HG02610 (cell line): ENCODE measurements around the gene CASKIN1.

ENCODE experiments used
- ATAC-seq: cut with Tn5 transposase; IDR thresholded peaks from one replicate; pipeline ENCODE4 v1.9.1; 2021; ENCODE audit warnings: mild to moderate bottlenecking, moderate library complexity; ENCODE audit not compliant: unreplicated experiment

The CASKIN1 gene

DNA sequence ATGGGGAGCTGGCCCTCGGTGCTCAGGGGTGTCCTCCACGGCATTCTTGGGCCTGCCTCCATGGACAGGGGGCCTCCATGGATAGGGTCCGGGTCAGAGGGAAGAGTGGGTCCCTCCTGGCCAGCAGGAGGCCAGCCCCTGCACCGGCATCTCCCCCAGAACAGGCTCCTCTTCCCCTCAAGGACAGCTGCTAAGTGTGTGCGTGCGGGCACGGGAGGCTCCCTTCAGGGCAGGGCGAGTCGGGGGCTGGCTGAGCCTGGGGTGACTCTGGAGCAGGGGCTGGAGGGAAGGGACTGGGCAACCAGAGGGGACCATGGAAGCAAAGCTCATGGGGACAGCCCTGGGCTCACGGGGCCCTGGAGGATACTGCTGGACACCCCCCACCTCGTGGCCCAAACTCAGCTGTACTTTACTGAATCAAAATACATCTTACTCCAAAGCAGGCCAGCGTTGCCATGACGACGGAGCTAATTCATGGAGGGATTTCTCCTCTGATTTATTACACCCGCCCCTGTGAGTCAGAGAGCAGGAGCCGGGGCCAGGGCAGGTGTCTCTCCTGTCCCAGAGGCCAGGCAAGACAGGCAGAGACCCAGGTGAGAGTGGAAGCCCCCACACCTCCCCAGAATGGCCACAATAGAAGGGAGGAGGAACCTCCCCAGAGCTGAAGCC lies 2.1 kb downstream of the CASKIN1 start:
- no peak for ATAC-seq

GRCh38 chr16:2191446-2191706 lies 5.0 kb downstream of the CASKIN1 start:
- no peak for ATAC-seq

DNA sequence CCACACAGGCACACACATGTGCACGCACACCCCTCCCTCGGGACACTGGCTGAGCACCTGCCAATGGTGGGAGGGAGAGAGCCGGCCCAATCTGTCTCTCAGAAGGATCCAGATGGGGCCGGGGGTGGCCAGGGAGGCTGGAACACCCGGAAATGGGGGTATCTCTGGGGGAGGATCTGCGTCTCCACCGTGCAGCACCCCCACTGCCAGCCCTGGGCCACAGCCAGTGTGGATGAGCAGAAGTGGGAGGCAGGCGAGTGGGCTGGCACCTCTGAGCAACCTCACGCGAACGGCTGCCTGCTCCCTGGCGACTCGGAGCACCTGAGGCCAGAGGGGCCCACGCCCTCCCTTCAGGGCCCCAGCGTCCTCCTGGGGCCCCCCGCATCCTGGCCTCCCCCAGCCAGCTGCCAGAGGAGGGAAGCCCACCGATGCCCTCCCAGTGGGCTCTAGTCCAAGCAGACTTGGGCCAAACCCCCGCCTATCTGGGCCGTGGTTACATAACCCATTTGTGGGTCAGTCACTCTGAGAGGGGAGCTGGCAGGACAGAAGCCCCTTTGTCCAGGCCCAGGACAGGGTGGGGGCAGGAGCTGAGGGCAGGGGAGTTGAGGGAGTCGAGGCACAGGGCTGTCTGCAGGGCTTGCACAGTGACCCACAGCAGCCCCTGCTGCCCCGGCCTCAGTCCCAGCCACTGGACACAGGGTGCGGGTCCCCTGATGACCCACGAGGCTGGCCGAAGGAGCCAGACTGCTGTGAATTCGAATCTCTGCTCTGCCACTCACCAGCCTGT lies 5.6 kb downstream of the CASKIN1 start:
- ATAC-seq = no peak

DNA sequence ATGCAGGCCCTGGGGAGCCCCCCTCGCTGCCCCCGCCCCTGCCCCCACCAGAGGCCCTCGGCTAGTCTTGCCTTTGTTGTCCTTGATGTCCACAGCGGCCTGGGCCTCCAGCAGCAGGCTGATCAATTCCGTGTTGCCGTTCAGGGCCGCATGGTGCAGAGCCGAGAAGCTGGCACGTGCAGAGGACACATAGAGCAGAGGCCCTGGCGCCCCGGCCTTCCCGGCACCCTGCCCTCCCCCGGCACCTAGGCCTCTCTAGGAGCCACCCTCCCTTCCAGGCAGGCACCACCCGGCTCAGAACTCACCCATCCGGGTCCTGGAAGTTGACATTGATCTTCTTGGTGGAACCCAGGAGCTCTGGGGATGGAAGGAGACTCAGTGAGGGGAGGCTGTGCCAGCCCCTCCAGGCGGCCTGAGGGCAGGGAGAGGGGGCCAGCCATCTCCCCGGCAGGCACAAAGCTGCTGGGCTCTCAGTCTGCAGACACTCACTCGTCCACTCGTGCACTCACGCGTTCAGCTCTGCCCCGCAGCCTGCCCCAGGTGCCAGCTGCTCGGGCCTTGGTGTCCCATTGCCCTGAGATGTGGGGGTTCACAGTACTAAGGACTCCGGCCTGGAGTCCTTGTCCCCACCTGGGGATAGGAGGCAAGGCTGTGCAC lies 6.3 kb downstream of the CASKIN1 start:
- ATAC-seq = no peak

- no peak for ATAC-seq
Observed at GRCh38 chr16:2189252-2189893, 7.0 kb downstream of the CASKIN1 start.

- no peak for ATAC-seq
Observed at GRCh38 chr16:2188395-2188794, 8.0 kb downstream of the CASKIN1 start.

- ATAC-seq = no peak
Observed at GRCh38 chr16:2187212-2187611, 9.2 kb downstream of the CASKIN1 start.

DNA sequence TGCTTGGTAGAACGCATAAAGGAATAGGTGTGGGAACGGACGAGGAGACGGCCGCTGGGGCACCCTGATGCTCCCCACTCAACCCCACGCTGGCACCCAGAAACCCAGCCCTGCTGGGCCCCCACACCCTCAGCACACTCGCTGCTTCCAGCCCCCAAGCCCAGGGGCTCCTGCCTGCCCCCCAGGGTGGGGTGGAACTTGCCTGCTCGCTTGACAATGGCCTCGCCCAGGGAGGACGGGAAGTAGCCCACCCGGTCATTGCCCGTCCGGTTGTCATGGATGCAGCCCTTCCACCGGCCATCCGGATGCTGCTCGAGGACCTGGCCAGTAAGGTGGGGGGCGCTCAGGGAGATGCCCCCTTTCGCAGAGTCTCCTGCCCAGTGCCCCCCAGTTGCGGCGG lies 9.9 kb downstream of the CASKIN1 start:
- ATAC-seq = no peak

GRCh38 chr16:2186064-2186463 lies 10.3 kb downstream of the CASKIN1 start:
- no peak for ATAC-seq

GRCh38 chr16:2184962-2185361 lies 11.4 kb downstream of the CASKIN1 start:
- ATAC-seq = no peak

DNA sequence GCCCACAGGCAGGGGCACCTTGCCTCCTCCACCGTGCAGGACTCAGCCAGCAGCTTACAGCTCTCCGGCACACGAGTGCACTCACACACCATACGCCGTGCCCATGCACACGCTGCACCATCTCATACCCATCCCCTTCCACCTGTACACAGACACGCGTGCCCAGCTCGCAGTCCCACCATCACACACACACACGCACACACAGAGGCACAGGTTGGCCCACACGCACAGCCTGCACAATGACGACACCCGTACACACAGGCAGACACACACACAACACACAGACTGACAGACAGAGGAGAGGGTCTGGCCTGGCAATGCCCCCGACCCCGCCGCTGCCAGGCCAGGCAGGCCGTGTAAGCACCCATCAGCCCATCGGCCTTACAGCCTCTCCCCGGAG lies 12.1 kb downstream of the CASKIN1 start:
- no peak for ATAC-seq

- ATAC-seq = no peak
Observed at GRCh38 chr16:2183671-2184070, 12.7 kb downstream of the CASKIN1 start.

DNA sequence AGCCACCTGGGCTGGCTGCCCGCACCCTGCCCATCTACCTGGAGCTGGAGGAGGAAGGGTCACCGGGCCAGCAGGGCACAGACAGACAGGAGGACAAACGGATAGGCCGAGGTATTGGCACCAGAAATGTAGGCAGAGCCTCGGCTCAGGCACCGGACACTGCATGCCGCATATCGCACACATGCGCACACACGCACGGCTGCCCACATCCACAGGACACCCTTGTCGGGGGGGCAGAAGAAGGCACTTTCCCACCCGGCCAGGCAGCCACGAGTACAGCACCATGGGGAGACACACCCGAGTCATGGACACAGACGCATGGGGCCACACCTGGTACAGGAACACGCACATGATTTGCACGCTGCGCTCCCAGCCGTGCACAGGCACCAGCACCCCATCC lies 14.5 kb downstream of the CASKIN1 start:
- ATAC-seq = no peak

DNA sequence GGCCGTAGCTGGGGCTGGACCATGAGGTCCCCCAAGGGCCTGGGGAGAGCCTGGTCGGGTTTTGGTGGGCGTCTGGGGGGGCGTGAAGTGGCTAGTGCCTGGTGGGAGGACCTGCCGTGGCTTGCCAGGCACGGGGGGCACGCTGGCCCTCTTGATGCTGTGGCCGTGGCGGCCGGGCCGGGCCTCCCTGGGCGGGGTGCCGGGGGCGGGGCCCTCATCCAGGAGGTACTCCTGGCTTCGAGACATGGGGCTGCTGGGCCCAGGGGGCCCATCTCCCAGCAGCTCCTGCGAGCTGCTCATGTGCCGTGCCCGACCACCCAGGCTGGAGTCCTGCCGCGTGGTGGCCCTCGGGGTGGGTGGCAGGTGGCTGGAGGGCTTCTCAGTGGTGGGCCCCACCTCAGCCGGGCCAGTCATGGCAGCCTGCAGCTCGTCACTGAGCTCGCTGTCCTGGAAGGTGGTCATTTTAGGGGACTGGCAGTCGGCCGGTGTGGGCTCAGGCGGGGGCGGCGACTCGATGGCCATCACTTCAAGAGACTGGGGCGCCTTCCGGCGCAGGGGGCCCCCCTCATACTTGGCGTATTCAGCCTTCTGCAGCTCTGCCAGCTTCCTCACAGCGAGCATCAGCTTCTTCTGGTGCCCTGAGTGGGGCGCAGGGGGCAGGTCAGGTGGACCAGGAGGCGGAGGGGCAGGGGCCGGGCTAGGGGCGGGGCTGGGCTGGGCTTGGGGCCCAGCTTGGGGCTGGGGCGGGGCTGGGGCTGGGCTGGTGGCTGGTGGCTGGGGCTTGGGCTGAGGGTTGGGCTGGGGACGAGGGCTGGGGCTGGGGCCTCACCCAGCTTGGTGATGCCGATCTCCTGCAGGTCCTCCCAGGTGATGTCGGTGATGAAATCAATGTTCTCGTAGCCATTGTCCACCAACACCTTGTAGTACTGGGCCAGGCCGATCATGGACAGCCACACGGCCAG lies 15.2 kb downstream of the CASKIN1 start:
- ATAC-seq = no peak

DNA sequence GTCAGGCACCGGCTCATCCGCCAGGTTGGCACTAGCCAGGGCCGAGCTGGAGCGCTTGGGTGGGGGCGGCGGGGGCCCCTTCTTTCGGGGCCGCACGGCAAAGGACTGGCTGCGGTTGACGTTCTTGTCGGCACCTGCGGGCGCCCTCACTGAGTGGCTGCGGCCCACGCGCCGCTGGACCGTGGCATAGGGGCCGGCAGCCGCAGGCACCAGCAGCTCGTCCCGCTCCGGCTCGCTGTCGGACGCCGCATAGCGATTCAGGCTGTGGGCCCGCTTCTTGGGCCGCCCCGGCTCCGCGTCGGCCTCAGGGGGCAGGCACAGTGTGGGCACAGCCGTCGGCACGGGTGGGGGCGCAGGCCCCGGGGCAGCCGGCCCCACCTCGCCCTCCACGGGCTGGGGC lies 15.9 kb downstream of the CASKIN1 start:
- ATAC-seq = no peak

DNA sequence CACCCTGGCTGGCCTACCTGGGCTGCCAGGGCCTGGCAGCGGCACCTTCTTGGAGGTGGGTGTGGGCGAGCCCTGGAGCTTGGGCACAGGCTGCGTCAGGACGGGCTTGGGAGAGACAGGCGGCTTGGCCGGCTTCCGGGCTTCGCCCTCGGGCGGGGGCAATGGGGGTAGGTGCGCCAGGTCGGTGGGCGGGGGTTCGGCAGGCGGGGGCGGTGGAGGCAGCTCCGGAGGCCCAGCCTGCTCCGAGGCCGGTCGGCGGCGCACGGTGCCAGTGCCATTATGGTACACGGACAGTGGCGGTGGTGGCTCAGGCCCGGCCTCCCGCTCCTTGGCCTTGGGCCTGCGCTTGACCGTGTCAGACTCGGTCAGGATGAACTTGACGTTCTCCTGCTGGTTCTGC lies 16.8 kb downstream of the CASKIN1 start:
- no peak for ATAC-seq

DNA sequence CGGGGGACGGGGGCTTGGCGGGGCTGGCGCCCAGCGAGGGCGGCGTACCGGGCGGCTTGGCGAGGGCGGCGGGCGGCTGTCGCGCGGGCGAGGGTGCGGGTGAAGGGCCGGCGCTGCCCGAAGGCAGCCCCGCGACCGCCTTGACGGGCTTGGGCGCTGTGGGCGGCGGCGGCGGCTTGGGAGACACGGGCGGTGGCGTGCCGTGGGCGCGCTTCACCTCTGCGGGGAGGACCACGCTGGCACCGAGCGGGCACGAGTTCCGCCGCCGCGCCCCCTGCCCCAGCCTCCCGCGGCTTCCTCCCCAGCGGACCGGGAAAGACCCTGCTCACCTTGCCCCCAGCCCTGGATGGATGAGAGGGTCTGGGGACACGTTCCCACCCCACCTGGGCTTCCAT lies 17.3 kb downstream of the CASKIN1 start:
- ATAC-seq = no peak

- ATAC-seq = no peak
Observed at GRCh38 chr16:2178321-2179106, 17.9 kb downstream of the CASKIN1 start.

- no peak for ATAC-seq
Observed at GRCh38 chr16:2177561-2177960, 18.8 kb downstream of the CASKIN1 start.

DNA sequence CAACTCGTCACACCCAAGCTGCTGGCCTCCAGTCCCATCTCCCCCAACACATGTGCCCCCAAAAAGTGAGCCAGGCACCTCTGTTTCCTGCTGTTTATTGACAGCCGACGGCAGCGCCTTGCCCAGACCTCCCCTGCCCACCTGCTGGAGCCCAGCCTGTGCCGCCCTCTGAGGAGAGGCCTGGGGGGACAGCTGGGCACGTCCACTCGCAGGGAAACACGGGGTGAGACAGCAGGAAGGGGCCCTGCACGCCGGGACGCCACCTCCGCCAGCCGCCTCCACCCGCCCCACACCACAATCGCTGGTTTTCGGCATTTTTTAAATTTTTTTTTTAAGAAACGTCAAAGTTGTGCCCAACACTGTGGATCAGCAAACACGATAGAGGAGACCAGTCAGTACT lies 19.3 kb downstream of the CASKIN1 start:
- ATAC-seq = no peak
